Measurements from ENCODE around the gene ZNF396. TPM values are rescaled to one million over a fixed set of nuclear protein-coding genes. Genes with fewer than 3 reads are reported as not detected.
A peak's percentile ranks its signal among the peaks of the same experiment; 100 is the strongest.

ZNF396 gene
- total RNA-seq, 1 experiment from 2014 or later = 0.61 TPM

- H3K27ac Mint-ChIP-seq (ENCODE audit: unreplicated experiment) = no peak overlapping the region
- H3K9me3 Mint-ChIP-seq (ENCODE audit: unreplicated experiment) = no peaks in the 10 kb centered on the region
- ChIA-PET POLR2A (no interaction called here), CTCF (no interaction called here)
- no peaks in the 10 kb centered on the region for H3K27me3 Mint-ChIP-seq (ENCODE audit: insufficient read depth, unreplicated experiment)
- TF ChIP-seq, protein P1, sequence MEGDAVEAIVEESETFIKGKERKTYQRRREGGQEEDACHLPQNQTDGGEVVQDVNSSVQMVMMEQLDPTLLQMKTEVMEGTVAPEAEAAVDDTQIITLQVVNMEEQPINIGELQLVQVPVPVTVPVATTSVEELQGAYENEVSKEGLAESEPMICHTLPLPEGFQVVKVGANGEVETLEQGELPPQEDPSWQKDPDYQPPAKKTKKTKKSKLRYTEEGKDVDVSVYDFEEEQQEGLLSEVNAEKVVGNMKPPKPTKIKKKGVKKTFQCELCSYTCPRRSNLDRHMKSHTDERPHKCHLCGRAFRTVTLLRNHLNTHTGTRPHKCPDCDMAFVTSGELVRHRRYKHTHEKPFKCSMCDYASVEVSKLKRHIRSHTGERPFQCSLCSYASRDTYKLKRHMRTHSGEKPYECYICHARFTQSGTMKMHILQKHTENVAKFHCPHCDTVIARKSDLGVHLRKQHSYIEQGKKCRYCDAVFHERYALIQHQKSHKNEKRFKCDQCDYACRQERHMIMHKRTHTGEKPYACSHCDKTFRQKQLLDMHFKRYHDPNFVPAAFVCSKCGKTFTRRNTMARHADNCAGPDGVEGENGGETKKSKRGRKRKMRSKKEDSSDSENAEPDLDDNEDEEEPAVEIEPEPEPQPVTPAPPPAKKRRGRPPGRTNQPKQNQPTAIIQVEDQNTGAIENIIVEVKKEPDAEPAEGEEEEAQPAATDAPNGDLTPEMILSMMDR (IDR thresholded peaks at IDR 0.05; ENCODE audit: insufficient read depth in 1 of 2, low read depth in 1 of 2, low read length in 1 of 2, severe bottlenecking in 1 of 2, unreplicated experiment in 1 of 2) = peak; percentile 25 to 51
- intact Hi-C loops (cut with micrococcal nuclease; ENCODE audit: unreplicated experiment) = loop anchor here (1.0 to 10.0 kb wide), 4 partner anchors 47 to 173 kb away; partner anchors contain the start of gene GALNT1
- DNase-seq = peak in 1 of 2 experiments; percentile 48
- Histone ChIP-seq H3K9me3 (no peaks in the 10 kb centered on the region), H3K27me3 (replicated peaks; ENCODE audit: control insufficient read depth, insufficient read depth, low read length) (no peaks in the 10 kb centered on the region), H3K4me3 (ENCODE audit: low read depth, low read length) (no peak overlapping the region), H3K36me3 (ENCODE audit: control insufficient read depth, insufficient read depth, low read length) (no peaks in the 10 kb centered on the region), H3K4me1 (no peaks in the 10 kb centered on the region; the same call in 1 of the 2 replicates)
- BruUV-seq (replicated peaks) = no TSS peak
- H3K4me1 Mint-ChIP-seq (ENCODE audit: low read depth, unreplicated experiment) = peaks cover 8% of the 10 kb centered on the region
- no peaks in the 10 kb centered on the region for H3K36me3 Mint-ChIP-seq (ENCODE audit: insufficient read depth, unreplicated experiment)
- H3K4me3 Mint-ChIP-seq (ENCODE audit: unreplicated experiment) = no peak overlapping the region
Measured at GRCh38 chr18:35407871-35408481, 30.8 kb upstream of the ZNF396 start.

- H3K27ac Mint-ChIP-seq (ENCODE audit: unreplicated experiment) = no peak overlapping the region
- DNase-seq = no peak
- H3K9me3 ChIP-seq = no peaks in the 10 kb centered on the region
- no peaks in the 10 kb centered on the region for H3K27me3 ChIP-seq (replicated peaks; ENCODE audit: control insufficient read depth, insufficient read depth, low read length)
- CTCF ChIA-PET = no interaction called here
- H3K36me3 Mint-ChIP-seq (ENCODE audit: insufficient read depth, unreplicated experiment) = no peaks in the 10 kb centered on the region
- TF ChIP-seq, protein P1 (IDR thresholded peaks at IDR 0.05; ENCODE audit: insufficient read depth in 1 of 2, low read depth in 1 of 2, low read length in 1 of 2, severe bottlenecking in 1 of 2, unreplicated experiment in 1 of 2) = no peak
- H3K36me3 ChIP-seq (ENCODE audit: control insufficient read depth, insufficient read depth, low read length) = no peaks in the 10 kb centered on the region
- H3K4me1 Mint-ChIP-seq (ENCODE audit: low read depth, unreplicated experiment) = no peaks in the 10 kb centered on the region
- H3K4me3 Mint-ChIP-seq (ENCODE audit: unreplicated experiment) = no peak overlapping the region
- H3K27me3 Mint-ChIP-seq (ENCODE audit: insufficient read depth, unreplicated experiment) = no peaks in the 10 kb centered on the region
- H3K4me3 ChIP-seq (ENCODE audit: low read depth, low read length) = no peak overlapping the region
- POLR2A ChIA-PET = no interaction called here
- intact Hi-C loops (cut with micrococcal nuclease; ENCODE audit: unreplicated experiment) = loop anchor here (10.0 kb wide), 1 partner anchor 48 kb away; no protein-coding TSS in a partner anchor
- no peaks in the 10 kb centered on the region; the same call in 1 of the 2 replicates for H3K4me1 ChIP-seq
- no TSS peak for BruUV-seq (replicated peaks)
- H3K9me3 Mint-ChIP-seq (ENCODE audit: unreplicated experiment) = no peaks in the 10 kb centered on the region
Measured at GRCh38 chr18:35406666-35407065, 29.5 kb upstream of the ZNF396 start.

- Mint-ChIP-seq H3K4me1 (ENCODE audit: low read depth, unreplicated experiment) (no peaks in the 10 kb centered on the region), H3K4me3 (ENCODE audit: unreplicated experiment) (no peak overlapping the region), H3K9me3 (ENCODE audit: unreplicated experiment) (no peaks in the 10 kb centered on the region), H3K36me3 (ENCODE audit: insufficient read depth, unreplicated experiment) (no peaks in the 10 kb centered on the region), H3K27me3 (ENCODE audit: insufficient read depth, unreplicated experiment) (no peaks in the 10 kb centered on the region), H3K27ac (ENCODE audit: unreplicated experiment) (no peak overlapping the region)
- ChIA-PET CTCF (no interaction called here), POLR2A (no interaction called here)
- H3K4me3 ChIP-seq (ENCODE audit: low read depth, low read length) = no peak overlapping the region
- TF ChIP-seq, protein P1 (IDR thresholded peaks at IDR 0.05; ENCODE audit: insufficient read depth in 1 of 2, low read depth in 1 of 2, low read length in 1 of 2, severe bottlenecking in 1 of 2, unreplicated experiment in 1 of 2) = no peak
- no peaks in the 10 kb centered on the region for H3K27me3 ChIP-seq (replicated peaks; ENCODE audit: control insufficient read depth, insufficient read depth, low read length)
- no peaks in the 10 kb centered on the region for H3K9me3 ChIP-seq
- H3K36me3 ChIP-seq (ENCODE audit: control insufficient read depth, insufficient read depth, low read length) = no peaks in the 10 kb centered on the region
- intact Hi-C loops (cut with micrococcal nuclease; ENCODE audit: unreplicated experiment) = no loop called here
- H3K4me1 ChIP-seq = no peaks in the 10 kb centered on the region
- DNase-seq = no peak
- BruUV-seq (replicated peaks) = no TSS peak
Measured at GRCh38 chr18:35397976-35398375, 20.8 kb upstream of the ZNF396 start.
